Measurements from ENCODE around the gene PRDM4. TPM values are rescaled to one million over a fixed set of nuclear protein-coding genes. Genes with fewer than 3 reads are reported as not detected.

Gene PRDM4
- total RNA-seq, 1 experiment from 2014 or later = 32.9 TPM

- POLR2A ChIA-PET = no interaction called here
- ATAC-seq (no peak), DNase-seq (ENCODE audit: low read depth, low spot score) (no peak)
Observed at GRCh38 chr12:107736914-107737313, 24.0 kb downstream of the PRDM4 start.

More at GRCh38 chr12:107736914-107737313, 24.0 kb downstream of the PRDM4 start:
- intact Hi-C loops (cut with micrococcal nuclease) = no loop called here
- H3K4me1 ChIP-seq (ENCODE audit: control insufficient read depth in 1 of 2, insufficient read depth in 2 of 2, low read length in 2 of 2) = no peaks in the 10 kb centered on the region
- no peaks in the 10 kb centered on the region for H3K9me2 ChIP-seq (ENCODE audit: insufficient read depth)
- BruUV-seq (replicated peaks) = no TSS peak
- H2AFZ ChIP-seq (ENCODE audit: low read depth, low read length, poor library complexity, severe bottlenecking) = no peak overlapping the region
- H3K27ac ChIP-seq (ENCODE audit: low read depth, low read length) = no peak overlapping the region
- H4K20me1 ChIP-seq (ENCODE audit: insufficient read depth) = no peaks in the 10 kb centered on the region
- ChIA-PET RAD21 (ENCODE audit: low non-redundant PET in 1 of 2, low total read pairs in 2 of 2, uncharacterized antibody in 2 of 2, unreplicated experiment in 2 of 2) (no interaction called here), CTCF (no interaction called here)
- TF ChIP-seq POLR2A (IDR thresholded peaks at IDR 0.05; ENCODE audit: borderline replicate concordance, extremely low read depth, insufficient read depth, insufficient read length) = no peak
- no peak for TF ChIP-seq EZH2 (IDR thresholded peaks at IDR 0.05)
- no peak for TF ChIP-seq ZFX (IDR thresholded peaks at IDR 0.05)
- no peak for TF ChIP-seq RAD21 (IDR thresholded peaks at IDR 0.05; ENCODE audit: low read depth)
- TF ChIP-seq FOSL1 (IDR thresholded peaks at IDR 0.05; ENCODE audit: low read depth) = no peak
- no peak for TF ChIP-seq CTCF (IDR thresholded peaks at IDR 0.05 in 2 of 3, conservative IDR thresholded peaks at IDR 0.05 in 1 of 3; ENCODE audit: borderline replicate concordance in 1 of 3, insufficient read depth in 1 of 3, low read depth in 2 of 3, low read length in 2 of 3)
- TF ChIP-seq POLR2AphosphoS5 (IDR thresholded peaks at IDR 0.05; ENCODE audit: low read depth, low read length) = no peak
- TF ChIP-seq, protein P1, sequence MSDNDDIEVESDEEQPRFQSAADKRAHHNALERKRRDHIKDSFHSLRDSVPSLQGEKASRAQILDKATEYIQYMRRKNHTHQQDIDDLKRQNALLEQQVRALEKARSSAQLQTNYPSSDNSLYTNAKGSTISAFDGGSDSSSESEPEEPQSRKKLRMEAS (IDR thresholded peaks at IDR 0.05) = no peak
- no peak for TF ChIP-seq TCF7L2 (IDR thresholded peaks at IDR 0.05; ENCODE audit: borderline replicate concordance, extremely low read depth, insufficient read depth, insufficient read length)
- no peak for TF ChIP-seq ELF1 (IDR thresholded peaks at IDR 0.05; ENCODE audit: borderline replicate concordance, low read depth)
- TF ChIP-seq SRF (IDR thresholded peaks at IDR 0.05; ENCODE audit: low read depth) = no peak
- no peak for TF ChIP-seq SP1 (IDR thresholded peaks at IDR 0.05; ENCODE audit: low read depth)
- no peak overlapping the region for H3K4me3 ChIP-seq (replicated peaks in 1 of 2; ENCODE audit: low read depth in 1 of 2, low read length in 2 of 2)
- H3K9me3 ChIP-seq (ENCODE audit: control insufficient read depth in 1 of 2, insufficient read depth in 1 of 2, low read depth in 1 of 2, low read length in 2 of 2) = no peaks in the 10 kb centered on the region
- H3K4me2 ChIP-seq (ENCODE audit: low read length) = no peak overlapping the region
- H3K27me3 ChIP-seq (ENCODE audit: insufficient read depth, low read length) = no peaks in the 10 kb centered on the region
- H3K79me2 ChIP-seq (ENCODE audit: insufficient read depth, low read length) = no peaks in the 10 kb centered on the region; the same call in 1 of the 2 replicates
- no peak overlapping the region for H3K9ac ChIP-seq (ENCODE audit: low read length)
- peaks cover 54 to 79% of the 10 kb centered on the region in 2 experiments for H3K36me3 ChIP-seq (ENCODE audit: control insufficient read depth in 1 of 2, insufficient read depth in 2 of 2, low read length in 2 of 2)
